ENCODE measurements around the gene HLA-DOA.

Gene HLA-DOA

DNA sequence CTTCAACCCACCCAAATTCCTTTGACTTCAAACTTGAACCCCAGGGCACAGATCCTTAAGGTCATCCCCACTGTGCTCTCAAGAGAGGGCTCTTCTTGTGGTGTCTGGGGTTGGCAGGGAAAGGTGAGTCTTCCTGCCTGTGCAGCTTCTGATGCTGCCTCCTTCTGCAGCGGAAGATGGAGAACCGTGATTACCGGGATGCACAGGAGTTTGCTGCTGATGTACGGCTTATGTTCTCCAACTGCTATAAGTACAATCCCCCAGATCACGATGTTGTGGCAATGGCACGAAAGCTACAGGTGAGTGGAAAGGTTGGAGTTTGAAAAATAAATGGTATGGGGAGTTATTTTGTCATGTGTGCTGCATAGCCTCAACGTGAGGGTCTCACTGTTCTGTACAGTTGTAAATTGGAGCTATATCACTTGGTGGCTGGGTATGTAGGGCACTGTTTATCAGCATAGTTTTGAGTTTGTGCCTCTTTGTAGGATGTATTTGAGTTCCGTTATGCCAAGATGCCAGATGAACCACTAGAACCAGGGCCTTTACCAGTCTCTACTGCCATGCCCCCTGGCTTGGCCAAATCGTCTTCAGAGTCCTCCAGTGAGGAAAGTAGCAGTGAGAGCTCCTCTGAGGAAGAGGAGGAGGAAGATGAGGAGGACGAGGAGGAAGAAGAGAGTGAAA is 32.0 kb downstream of the HLA-DOA start:
- no peak for DNase-seq

DNA sequence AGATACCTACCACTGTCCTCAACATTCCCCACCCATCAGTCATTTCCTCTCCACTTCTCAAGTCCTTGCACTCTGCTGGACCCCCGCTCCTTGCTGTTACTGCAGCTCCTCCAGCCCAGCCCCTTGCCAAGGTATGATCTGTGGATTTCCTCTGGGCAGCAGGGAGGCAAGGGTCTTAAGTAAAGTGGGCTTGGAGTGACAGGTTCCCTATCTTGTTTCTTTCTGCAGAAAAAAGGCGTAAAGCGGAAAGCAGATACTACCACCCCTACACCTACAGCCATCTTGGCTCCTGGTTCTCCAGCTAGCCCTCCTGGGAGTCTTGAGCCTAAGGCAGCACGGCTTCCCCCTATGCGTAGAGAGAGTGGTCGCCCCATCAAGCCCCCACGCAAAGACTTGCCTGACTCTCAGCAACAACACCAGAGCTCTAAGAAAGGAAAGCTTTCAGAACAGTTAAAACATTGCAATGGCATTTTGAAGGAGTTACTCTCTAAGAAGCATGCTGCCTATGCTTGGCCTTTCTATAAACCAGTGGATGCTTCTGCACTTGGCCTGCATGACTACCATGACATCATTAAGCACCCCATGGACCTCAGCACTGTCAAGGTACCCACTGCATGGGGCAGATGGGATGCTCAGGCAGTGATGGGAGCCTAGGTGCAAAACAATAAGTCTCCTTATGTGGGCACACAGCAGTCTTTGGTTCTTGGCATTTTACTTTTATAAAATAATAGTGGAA is 32.9 kb downstream of the HLA-DOA start:
- DNase-seq, result no peak

DNA sequence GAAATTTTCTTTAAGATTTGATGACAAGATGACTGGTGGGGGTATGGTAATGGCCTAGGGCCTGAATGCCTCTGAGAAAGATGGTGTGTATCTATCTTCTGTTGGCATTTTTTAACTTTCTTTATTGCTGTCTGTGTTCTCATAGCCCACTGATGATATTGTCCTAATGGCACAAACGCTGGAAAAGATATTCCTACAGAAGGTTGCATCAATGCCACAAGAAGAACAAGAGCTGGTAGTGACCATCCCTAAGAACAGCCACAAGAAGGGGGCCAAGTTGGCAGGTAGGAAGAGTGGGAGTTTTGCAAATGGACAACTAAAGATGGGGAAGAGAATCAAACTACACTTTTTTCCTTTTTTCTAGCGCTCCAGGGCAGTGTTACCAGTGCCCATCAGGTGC is 33.5 kb downstream of the HLA-DOA start:
- no peak for DNase-seq

DNA sequence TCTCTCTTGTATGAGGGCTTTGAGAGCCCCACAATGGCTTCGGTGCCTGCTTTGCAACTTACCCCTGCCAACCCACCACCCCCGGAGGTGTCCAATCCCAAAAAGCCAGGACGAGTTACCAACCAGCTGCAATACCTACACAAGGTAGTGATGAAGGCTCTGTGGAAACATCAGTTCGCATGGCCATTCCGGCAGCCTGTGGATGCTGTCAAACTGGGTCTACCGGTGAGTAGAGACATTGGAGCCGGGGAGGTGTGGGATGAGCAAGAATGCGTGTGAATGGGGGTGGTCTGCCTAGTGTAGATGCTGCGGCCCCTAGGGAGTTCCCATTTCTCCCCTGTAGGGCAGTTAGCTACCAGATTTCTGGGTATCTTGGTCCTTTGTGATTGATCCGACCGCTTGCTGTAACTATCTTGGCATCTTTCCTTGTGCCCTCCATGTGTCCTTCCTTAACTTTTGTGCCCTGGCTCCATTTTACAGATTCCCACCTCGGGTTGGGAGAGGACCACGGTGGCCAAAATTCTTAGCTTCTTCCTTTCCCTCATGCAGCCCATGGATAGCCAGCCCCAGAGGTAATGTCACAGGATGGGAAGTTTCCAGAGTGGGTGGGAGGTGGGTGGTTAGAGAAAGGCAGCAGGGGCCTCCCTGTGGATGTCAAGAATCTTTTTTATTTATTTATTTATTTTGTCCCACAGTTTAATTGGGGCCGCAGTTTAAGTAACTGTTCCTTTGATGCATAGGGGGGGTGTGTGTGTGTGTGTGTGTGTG is 34.7 kb downstream of the HLA-DOA start:
- DNase-seq, result no peak

DNA sequence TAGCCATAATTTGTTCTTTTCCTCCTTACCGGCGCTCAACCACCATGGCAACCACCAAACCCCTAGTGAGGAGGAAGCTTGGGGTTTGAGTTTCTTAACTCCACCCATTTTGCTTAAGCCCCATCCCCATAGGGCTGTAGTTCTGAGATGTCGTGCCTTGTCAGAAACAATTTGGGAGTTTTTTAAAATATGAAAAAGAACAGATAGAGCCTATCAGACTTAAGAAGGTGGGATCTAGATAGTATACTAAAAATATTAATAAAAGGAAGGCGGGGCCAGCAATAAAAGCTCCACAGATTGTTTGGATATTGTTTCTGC is 35.4 kb downstream of the HLA-DOA start:
- DNase-seq, result peak; percentile 70

DNA sequence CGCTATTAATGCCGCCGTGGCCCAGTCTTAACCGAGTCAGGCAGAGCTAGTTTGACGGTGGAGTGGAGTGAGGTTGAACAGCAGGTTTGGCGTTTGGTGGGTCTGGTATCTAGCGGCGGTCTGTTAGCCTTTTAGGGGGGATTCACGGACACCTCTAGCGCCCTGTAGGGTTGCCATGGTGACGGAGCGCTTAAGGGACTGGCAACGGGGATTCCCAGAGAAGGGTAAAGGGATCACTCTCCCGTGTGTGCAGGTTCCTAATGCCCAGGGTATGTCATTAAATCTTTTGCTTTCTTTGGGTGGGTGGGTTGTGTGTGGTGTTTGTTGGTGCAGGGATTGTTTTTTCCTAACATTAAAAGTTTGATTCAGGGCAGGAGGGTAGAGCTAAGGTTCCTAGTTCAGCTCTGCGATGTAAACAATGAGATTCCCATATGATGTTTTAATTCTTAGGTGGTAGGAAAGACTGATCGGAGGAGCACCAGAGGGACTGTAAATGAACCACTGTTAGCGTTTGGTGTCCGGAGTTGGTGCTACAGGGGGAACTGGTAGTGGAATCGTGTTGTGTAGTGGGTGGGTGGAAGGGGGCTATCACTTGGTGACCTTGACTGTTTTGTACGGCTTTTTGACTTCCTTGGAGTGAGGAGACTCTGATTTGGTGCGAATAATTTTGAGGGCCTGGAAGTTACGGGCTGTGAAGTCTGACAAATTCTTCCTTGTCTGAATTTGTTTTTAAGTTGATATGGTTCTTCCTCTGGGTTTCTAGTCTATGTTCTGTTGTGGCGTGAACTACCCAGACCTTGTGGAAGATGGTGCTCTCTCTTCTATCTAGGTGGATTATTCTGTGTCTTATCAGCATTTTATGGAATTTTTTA is 36.0 kb downstream of the HLA-DOA start:
- peak; percentile 82 for DNase-seq

DNA sequence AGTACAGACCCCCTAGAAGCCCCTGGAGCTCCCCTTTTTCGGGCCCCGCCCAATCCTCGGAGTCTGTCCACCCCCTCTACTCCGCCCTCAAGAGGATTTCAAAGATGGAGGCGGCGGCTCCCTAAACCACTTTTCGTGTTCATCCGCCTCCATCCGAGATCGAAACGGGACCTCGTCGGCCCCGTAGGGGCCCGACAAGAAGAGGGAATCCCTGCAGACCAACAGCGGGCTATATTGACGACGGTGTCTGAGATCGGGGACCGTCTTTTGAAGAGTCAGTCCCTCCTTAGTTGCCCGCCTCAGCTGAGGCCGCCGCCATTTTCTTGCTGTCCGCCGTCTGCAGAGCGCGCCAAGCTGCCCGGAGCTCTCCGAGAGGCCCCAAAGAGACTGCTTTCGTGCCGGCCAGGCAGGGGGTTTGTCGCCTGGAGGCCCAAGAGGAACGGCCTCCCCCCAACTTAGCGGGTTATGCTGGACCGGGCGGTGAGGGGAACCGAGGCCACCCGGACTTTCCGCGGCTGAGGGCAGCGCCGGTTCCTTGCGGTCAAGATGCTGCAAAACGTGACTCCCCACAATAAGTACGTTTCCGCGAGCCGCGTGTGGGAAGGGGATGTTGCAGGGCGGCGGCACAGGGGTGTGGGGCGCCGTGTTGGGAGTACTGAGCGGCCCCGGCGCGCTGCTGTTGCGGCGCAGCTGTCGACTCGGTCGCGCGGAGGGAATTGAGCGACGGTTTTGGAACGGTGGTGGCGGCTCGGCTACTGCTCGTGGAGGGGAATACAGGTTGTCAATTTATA is 36.8 kb downstream of the HLA-DOA start:
- DNase-seq, result peak; percentile 71

DNA sequence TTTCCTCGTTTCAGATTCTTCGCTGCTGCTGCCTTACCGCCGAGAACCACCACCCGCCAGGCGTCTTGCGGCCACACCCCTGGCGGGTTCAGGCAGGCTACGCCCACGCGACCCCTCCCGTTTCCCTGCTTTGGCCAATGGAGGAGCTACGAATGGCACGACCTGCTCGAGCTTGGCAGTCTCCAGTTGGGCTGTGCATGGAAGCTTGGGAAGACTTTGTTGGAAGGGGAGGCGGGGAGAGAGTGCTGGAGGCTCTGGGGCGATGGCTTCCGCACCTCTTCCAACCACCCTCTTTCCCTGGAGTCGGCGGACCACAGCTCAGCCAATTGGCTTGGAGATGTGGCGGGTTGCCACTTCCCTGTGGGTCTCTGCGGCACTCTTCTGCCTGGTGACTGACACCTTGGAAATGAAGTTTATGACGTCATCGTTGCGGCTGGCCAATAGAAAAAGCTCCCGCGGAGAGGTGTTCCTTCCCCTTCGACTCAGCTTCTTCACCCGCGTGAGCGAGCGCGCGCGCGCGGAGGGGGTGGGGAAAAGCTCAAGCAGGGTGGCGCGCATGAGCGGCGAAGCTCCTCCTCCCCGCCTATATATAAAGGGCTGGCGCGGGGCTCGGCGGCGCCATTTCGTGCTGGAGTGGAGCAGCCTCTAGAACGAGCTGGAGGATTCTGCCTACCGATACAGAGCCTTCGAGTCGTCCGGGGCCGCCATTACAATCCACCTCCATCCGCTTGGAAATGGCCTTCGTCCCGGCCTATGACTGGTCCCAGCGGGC is 37.6 kb downstream of the HLA-DOA start:
- peak; percentile 100 for DNase-seq

DNA sequence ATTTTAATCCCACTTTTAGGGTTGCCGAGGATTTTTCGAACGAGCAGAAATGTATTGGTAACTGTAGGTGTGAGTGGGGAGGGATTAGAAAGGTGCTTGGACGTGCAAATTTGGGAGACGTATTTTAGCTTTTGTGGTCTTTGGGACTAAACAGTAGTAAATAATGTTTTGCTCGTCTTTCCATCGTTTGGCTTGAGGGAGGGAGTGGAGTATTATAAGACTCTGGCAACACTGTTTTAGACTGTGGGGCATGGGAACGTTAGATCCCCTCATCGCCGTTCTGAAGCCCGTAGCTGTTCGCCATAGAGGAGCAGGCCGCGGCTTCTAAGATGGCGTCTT is 38.2 kb downstream of the HLA-DOA start:
- no peak for DNase-seq

DNA sequence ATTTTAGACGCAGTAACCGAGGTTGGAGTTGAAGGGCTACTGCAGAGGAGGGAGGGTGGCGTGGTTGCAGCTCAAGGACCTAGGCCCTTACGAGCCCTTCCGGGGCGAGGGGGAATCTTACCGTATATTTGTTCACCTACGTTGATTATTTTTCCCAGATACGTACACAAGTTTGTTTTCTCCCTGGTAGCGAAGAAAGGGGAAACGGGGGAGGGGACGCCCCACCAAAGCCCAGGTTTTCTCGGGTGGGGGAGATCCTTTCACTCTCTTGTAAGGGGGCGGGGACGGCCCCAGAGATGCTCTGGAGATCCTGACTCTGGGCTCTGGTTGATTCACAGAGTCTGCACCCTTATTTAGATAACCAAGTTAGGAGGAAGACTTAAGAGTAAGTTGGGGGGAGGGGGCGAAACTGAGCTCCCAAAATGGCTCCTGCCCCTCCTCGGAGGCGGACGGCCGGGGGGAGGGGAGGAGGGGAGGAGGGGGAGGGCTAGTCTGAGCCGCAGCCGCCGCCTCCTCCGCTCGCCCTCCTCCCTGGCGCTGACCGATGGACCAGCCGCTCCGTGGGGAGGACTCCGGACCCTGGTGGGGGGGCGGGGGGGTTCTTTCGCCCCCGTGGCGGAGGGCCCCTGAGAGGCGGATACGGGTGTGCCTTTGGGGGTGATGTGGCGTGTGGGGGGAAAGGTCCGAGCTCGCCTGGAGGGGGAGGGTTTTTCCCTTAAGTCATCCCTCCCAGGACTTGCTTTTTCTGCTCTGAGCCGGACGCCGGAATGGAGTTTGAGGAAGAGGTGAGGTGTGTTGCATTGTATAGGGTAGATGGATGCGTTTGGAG is 38.8 kb downstream of the HLA-DOA start:
- DNase-seq, result peak; percentile 81

DNA sequence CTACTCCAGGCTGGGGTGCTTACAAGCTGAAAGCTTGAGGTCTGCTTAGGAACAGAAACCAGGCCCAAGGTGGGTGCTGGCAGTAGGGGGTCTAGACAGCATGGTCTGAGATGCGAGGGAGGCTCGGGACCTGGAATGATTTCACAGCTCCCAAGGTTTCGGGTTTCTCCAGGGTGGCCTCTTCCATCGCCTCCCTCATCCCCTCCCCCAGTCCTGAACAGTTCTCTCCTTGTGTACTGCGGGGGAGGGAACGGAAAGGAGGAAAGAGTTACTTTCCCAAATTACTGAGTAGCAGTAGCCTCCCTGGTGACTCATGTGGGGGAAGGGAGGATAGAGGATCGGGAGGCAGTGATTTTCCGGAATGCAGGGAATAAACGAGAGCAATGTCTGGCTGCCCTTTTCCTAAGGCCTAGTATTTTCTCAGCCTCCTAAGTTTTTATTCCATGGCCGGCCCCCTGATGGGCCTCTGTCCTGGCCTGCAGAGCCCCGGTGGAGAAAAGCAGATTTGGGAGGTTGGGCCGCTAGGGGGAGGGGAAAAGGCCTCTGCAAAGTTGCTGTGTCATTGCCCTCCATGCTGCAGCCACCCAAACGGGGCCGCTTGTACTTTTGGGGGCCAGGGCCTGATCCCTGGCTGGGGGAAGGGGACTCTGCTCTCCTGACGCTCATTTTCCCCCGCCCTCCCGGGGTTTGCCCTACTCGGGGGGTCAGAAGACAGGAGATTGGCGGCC is 39.5 kb downstream of the HLA-DOA start:
- DNase-seq, result peak; percentile 74

DNA sequence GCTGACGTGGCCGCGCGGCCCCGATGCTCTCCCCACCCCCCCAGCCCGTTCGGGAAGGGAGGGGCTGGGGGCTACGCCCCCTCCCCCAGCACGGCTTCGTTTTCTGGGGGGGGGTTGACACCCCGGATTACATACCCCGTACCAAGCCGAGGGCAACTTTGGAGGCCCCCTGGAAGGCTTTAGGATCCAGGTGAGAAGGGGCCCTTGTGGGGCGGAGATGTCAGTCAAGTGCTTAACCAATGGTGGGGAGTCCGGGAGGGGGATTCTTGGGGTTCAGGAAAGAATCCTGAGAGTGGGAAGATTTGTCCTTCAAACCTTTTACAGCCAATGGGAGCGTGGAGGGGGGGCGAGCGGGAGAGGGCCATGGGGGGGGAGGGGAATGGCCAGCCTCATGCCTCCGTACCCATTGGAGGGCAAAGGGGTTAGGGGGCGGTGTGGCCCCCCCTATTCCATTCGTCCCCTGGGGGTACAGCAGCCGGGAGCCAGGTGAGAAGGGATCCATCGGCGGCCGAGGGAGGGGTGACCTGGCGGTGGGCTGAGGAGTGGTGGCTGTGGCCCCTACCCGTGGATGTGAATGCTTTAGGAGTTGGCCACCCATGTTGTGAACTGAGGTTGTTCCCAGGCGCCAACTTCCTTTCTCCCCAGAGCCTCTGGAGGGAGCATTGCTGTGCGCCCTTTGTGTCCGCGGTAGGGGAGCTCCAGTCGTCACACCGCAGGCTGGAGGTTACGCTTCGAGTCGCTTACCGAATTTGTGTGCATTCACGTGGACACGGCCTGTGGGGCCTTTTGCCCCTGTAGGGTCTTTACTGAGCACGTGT is 40.3 kb downstream of the HLA-DOA start:
- DNase-seq, result peak; percentile 81

DNA sequence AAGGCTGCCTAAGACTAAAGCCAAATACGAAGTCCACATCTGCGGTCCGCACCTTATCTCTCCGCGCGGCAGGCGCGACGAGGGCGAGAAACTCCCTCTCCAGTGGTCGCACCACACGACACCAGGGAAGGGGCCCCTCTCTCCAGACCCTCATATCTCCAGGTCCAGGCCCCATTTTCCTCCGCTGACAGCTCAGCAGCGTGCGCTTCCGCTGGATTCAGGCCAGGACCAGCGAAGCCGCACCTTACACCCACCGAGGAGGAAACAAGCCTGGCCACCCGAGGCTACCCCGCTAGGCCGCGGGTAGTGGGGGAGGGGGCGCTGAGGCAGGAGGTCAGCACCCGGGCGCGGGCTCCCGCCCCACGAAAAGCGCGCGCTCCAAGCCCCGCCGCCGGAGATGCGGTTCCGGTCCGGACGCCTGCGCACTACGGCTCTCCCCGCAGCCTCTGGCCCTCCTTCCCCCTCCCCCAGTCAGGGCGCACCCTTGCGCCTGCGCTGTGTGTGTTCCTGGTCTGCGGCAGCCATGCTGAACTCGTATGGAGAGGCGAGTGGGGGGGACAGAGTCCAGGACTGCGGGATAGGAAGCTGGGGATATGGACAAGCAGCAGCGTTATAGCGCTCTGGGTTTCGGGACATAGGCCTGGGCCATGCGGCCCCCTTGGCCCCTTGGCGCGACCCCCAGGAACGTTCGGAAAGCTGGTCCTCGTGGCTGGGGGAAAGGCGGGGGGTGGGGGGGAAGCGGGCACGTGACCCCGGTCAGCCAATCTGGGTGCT is 41.1 kb downstream of the HLA-DOA start, which contains the start of gene BRD2:
Gene BRD2, plus strand, starts transcription at position 502 of the 774 bp plus-strand sequence. CDS start 4,305 bp downstream, outside the sequence.
- peak; percentile 98 for DNase-seq

DNA sequence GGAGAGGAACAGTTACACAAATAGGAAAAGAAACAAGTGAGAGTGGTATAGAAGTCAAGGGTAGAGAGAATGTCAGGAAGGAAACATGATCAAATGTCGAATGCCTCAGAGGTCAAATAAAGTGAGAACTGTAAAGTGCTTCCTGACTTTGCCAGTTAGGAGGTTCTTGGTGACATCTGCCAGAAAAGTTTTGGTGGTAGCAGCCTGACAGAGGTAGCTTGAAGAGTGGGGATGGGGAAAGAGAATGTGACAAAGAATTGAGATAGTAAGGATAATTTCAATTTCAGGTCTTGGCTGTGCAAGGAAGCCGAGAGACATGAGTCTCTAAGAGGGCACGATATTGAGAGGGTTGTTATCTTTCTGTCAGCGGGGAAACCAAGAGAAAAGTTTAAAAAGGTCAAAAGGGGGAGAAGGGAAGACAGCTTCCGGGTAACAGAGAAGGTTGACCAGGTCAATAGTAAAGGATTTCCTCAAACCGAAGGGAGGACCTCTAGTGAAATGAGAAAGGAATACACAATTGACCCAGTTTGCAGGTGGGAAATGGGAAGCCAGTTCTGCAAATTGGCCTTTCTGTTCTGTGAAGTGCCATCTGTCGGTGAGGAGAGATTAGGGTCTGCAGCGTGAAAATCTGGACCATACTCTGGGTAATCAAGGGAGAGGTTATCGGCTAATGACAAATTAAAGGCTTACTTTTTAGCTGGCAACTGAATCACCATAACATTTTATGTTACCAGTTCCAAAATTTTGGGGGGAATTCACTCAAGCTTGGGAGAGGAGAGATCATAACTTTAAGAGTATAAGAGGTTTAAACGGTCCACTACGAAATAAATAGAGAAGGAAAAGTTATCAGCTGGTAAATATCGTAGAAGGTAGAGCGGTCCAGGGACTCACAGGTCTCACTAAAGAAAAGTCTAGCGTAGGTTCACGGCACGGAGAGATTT is 42.0 kb downstream of the HLA-DOA start:
- DNase-seq, result peak; percentile 62

DNA sequence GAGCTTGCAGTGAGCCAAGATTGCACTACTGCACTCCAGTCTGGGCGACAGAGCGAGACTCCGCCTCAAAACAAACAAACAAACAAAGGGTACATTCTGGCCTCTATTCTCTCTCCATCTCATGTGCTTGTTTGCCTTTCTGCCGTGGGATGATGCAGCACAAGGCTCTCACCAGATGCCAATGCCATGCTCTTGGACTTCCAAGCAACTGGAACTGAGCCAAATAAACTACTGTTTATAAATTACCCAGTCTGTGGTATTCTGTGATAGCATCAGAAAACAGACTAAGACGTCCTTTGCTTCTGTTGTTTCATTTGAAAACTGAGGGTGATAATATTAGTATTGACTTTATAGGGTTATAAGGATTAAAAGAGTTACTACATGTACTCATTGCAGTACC is 44.6 kb downstream of the HLA-DOA start:
- no peak for DNase-seq

DNA sequence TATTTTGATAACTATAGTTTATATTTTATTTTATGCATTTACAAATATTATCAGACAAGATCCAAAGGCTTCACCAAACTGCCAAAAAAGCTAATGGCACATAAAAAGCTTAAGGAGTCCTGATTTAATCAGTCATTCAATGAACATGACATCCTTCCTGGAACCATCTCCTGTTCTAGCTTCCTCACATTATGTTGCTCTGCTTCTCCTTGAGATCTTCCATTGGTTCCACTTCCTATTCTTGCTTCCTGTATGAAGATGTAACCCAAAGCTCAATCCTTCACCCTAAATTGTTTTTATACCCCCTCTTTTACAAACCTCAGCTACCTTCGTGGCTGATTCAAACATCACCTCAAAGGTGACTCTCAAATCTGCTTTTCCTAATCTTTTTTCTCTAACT is 45.5 kb downstream of the HLA-DOA start:
- DNase-seq, result no peak

All from CD4-positive, alpha-beta T cell treated with Interleukin-21 for 1 hour (primary cell).